GM12878 (cell line): Measurements from ENCODE around the gene HEPACAM.

Experiments used
- ATF2 ChIP-seq: IDR thresholded peaks from 2 replicates; pipeline ENCODE4 v1.6.1; 2012; ENCODE audit warnings: low read length, inconsistent platforms
- BACH1 ChIP-seq: fragments of 450-650 bp; IDR thresholded peaks from 2 replicates; pipeline ENCODE4 v1.6.1; 2017; ENCODE audit warnings: mild to moderate bottlenecking, borderline replicate concordance
- BHLHE40 ChIP-seq, 2 experiments: fragments of 450-650 bp in 1 of 2; IDR thresholded peaks; 2 replicates each; pipeline ENCODE4 v1.6.1; 2011 to 2017; ENCODE audit warnings: low read depth in 2 of 2, borderline replicate concordance in 1 of 2, improper control_type of control experiment in 1 of 2, low read length in 1 of 2, mild to moderate bottlenecking in 1 of 2
- CREM ChIP-seq: IDR thresholded peaks from 2 replicates; pipeline ENCODE4 v1.6.1; 2014; ENCODE audit warnings: antibody characterized with exemption, low read depth
- EP300 ChIP-seq, 2 experiments: fragments of 150-350 bp in 1 of 2; IDR thresholded peaks; 2 replicates each; pipeline ENCODE4 v1.6.1; 2011 to 2012; ENCODE audit warnings: low read depth in 2 of 2, low read length in 2 of 2, borderline replicate concordance in 1 of 2, improper control_type of control experiment in 1 of 2, inconsistent platforms in 1 of 2; ENCODE audit not compliant: control insufficient read depth in 1 of 2
- HCFC1 ChIP-seq: fragments of 150-350 bp; IDR thresholded peaks from 2 replicates; pipeline ENCODE4 v1.6.1; 2014; ENCODE audit warnings: low read length
- JUNB ChIP-seq: IDR thresholded peaks from 2 replicates; pipeline ENCODE4 v1.6.1; 2016; ENCODE audit warnings: antibody characterized with exemption, mild to moderate bottlenecking
- MAX ChIP-seq: IDR thresholded peaks from 2 replicates; pipeline ENCODE4 v1.6.1; 2012; ENCODE audit warnings: low read depth, low read length, improper control_type of control experiment
- POLR2A ChIP-seq: IDR thresholded peaks from 2 replicates; pipeline ENCODE4 v1.6.1; 2011; ENCODE audit warnings: low read depth, mild to moderate bottlenecking, low read length
- POLR2AphosphoS5 ChIP-seq: IDR thresholded peaks from 2 replicates; pipeline ENCODE4 v1.6.1; 2011; ENCODE audit warnings: mild to moderate bottlenecking, low read length, inconsistent platforms
- RAD21 ChIP-seq: IDR thresholded peaks from 2 replicates; pipeline ENCODE4 v1.6.1; 2011; ENCODE audit warnings: mild to moderate bottlenecking, low read depth, low read length, moderate library complexity; ENCODE audit not compliant: insufficient read depth
- RCOR1 ChIP-seq: conservative IDR thresholded peaks from 2 replicates; pipeline ENCODE4 v1.6.1; 2012; ENCODE audit warnings: low read depth, low read length, improper control_type of control experiment
- SUPT20H ChIP-seq: IDR thresholded peaks from 2 replicates; pipeline ENCODE4 v1.6.1; 2011; ENCODE audit warnings: low read depth, mild to moderate bottlenecking, low read length, moderate library complexity, borderline replicate concordance; ENCODE audit not compliant: control insufficient read depth
- TF ChIP-seq, protein P1 (sequence below), 3 experiments: IDR thresholded peaks in 2 of 3; conservative IDR thresholded peaks in 1 of 3; 2 replicates each; pipeline ENCODE4 v1.5.1; 2011; ENCODE audit warnings: low read depth in 3 of 3, low read length in 3 of 3, mild to moderate bottlenecking in 3 of 3, control low read depth in 2 of 3, moderate library complexity in 2 of 3, inconsistent platforms in 1 of 3, mixed read lengths in 1 of 3; ENCODE audit not compliant: control insufficient read depth in 2 of 3, insufficient read depth in 1 of 3; ENCODE audit errors: extremely low read depth in 1 of 3

DNA sequence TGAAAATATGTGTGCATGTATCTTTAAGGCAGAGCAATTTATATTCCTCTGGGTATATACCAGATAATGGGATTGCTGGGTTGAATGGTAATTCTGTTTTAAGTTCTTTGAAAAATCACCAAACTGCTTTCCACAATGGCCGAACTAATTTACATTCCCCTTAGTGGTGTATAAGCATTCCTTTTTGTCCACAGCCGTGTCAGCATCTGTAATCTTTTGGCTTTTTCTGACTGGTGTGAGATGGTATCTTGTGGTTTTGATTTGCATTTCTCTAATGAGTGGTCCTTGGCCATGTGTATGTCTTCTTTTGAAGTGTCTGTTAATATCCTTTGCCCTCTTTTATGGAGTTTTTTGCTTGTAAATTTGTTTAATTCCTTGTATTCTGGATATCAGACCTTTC lies 42.5 kb upstream of the HEPACAM start:
- TF ChIP-seq MAX (no peak), JUNB (no peak), RAD21 (no peak), ATF2 (no peak), RCOR1 (no peak), CREM (no peak), BHLHE40 (IDR thresholded peaks at IDR 0.05; ENCODE audit: borderline replicate concordance in 1 of 2, low read depth in 2 of 2, low read length in 1 of 2) (no peak), POLR2A (no peak), POLR2AphosphoS5 (no peak), EP300 (IDR thresholded peaks at IDR 0.05; ENCODE audit: borderline replicate concordance in 1 of 2, control insufficient read depth in 1 of 2, low read depth in 2 of 2, low read length in 2 of 2) (no peak), HCFC1 (no peak), BACH1 (no peak), SUPT20H (no peak)
- TF ChIP-seq, protein P1, sequence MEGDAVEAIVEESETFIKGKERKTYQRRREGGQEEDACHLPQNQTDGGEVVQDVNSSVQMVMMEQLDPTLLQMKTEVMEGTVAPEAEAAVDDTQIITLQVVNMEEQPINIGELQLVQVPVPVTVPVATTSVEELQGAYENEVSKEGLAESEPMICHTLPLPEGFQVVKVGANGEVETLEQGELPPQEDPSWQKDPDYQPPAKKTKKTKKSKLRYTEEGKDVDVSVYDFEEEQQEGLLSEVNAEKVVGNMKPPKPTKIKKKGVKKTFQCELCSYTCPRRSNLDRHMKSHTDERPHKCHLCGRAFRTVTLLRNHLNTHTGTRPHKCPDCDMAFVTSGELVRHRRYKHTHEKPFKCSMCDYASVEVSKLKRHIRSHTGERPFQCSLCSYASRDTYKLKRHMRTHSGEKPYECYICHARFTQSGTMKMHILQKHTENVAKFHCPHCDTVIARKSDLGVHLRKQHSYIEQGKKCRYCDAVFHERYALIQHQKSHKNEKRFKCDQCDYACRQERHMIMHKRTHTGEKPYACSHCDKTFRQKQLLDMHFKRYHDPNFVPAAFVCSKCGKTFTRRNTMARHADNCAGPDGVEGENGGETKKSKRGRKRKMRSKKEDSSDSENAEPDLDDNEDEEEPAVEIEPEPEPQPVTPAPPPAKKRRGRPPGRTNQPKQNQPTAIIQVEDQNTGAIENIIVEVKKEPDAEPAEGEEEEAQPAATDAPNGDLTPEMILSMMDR (IDR thresholded peaks at IDR 0.05 in 2 of 3, conservative IDR thresholded peaks at IDR 0.05 in 1 of 3; ENCODE audit: control insufficient read depth in 2 of 3, extremely low read depth in 1 of 3, insufficient read depth in 1 of 3, low read depth in 3 of 3, low read length in 3 of 3): no peak
